ELF-1 (cell line): ENCODE measurements around the gene BRPF1.
"Not testable (repeated sequence)": the region's sequence is repeated elsewhere in the genome, so short reads cannot be mapped to it uniquely, and the experiment has no call there.

Experiments used
- DNase-seq: peaks from one replicate; pipeline ENCODE4 v3.0.0-alpha.2; 2016; ENCODE audit warnings: low read depth, low spot score

BRPF1 gene

DNA sequence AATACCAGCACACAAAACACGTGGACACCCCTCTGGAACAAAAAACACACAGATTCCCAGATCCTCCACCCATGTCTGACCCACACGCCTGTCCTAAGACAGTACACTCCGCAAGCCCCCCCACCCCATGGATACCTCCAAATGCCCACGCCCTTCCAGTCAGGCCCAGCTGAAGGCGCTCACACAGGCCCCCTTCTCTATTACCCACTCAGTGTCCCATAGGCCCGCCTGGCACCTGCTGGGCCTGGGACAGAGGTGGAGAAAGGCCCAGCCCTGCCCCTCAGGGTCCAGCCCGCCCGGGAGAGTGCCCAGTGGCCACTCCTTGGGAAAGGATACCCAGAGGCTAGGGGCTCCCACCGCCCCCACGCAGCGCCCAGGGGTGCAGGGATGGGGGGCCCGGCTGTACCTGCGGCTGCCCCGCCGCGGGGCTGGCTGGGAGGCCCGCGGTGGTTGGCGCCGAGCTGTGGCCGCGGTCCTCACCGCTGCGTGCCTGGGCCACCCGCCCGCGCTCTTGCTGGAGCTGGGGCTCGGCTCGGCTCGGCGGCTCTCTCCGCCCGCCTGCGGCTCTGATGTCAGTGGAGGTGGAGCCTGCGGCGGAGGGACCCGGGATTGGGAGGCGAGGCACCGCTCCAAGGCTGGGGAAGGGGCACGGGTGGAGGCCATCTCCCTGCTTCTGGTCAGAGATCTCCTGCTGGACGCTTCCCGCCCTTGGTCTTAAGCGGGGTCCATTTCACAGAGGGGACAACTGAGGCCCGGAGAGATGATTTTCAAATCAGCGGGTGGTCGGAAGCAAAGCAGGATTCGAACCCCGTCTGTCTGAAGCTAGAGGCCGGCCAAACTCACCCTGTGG is 38.1 kb downstream of the BRPF1 start, which contains the start of gene CAMK1:
TSS of gene CAMK1 (minus strand) at position 522 of the 850 bp plus-strand sequence. CDS start 2,198 bp downstream, outside the sequence.
- peak; percentile 73 for DNase-seq

DNA sequence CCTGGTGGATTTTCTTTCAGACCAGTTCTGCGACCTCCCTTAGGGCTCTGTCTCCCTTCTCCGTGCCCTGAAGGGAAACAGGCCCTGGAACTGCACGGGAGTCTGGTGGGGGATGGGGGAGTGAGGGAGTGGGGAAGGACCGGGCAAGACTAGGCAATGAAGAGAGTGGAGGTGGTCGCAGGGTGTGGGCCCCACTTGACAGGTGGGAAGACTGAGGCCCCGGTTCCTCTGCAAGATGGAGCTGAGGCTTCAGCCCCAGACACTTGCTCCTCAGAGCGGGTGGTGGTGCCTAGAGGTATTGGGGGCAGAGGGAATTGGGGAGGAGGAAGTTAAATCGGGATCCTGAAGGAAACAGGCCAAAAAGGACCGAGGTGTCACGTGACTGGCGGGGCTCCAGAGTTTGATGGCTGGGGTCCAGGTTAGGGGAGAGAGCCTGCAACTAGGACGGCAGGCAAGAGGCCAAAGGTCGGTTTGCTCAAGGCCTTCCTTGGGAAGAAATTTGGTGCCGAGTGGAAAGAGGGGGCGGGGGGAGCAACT is 38.8 kb downstream of the BRPF1 start:
- DNase-seq: no peak

DNA sequence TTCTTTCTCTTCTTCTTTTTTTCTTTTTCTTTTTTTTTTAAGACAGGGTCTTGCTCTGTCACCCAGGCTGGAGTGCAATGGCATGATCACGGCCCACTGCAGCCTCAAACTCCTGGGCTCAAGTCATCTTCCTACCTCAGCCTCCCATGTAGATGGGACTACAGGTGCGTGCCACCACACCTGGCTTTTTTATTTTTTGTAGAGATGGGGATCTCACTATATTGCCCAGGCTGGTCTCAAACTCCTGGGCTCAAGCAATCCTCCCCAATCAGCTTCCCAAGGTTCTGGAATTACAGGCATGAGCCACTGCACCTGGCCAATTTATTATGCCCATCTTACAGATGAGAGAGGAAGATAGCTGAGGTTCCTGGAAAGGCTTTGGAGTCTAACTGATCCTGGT is 39.5 kb downstream of the BRPF1 start:
- not testable (repeated sequence) for DNase-seq

DNA sequence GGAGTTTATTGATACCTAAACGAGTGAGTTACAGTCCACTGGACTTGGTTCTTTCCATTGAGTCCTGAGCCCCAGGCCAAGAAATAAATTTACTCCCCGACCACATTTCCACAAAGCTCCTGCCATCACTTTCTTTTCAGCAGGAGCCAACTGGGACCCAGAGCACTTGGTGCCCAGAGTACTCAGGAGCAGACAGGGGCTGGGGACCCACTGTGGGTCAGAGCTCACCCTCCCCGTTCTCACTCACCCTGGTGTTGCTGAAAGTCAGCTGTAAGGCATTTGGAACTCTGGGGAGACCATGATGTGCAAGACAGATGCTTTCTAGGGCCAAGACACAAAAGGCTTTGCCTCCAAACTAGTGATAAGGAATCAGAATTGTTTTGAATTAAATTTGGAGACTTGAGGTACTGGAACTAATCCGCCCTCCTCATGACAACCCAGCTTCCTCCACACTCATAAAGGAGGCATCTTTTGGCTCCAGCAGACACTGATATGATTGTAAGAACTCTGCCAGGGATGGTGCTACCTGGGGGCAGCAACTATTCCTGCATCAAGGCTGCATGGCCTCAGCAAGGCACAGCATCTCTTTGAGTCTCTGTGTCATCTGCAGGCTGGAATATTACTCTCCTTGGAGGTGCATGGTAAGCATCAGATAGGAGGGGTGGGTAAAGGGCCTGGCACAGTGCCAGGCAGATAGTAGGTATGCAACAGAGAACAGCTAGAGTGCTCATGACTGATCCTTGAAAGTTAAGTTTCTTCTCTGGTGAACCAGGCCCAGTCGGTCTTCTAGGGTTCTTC is 45.6 kb downstream of the BRPF1 start:
- DNase-seq: no peak

GRCh38 chr3:9777694-9778021 is 46.1 kb downstream of the BRPF1 start:
- DNase-seq: no peak

GRCh38 chr3:9778143-9779074 is 46.9 kb downstream of the BRPF1 start:
- no peak for DNase-seq

GRCh38 chr3:9779075-9779593 is 47.6 kb downstream of the BRPF1 start:
- DNase-seq: no peak

GRCh38 chr3:9779721-9780457 is 48.4 kb downstream of the BRPF1 start:
- DNase-seq: no peak

GRCh38 chr3:9780458-9780812 is 48.9 kb downstream of the BRPF1 start:
- DNase-seq: no peak

- no peak for DNase-seq
Measured at GRCh38 chr3:9780910-9781309, 49.4 kb downstream of the BRPF1 start.

DNA sequence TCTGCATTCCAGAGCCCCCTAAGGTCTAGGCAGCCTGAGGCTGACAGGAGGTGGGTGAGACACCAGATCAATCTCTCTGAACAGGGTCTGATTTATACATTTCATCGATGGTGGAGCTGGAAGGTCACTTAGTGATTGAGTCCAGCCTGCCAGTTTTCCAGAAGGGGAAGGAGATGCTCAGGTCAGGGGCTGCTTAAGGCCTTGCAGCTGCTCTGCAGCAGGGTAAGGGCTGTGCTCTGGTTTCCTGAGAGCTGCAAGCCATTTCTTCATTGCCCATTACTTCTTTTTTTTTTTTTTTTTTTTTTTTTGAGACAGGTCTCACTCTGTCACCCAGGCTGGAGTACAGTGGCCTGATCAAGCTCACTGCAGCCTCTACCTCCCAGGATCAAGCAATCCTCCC is 50.0 kb downstream of the BRPF1 start:
- no peak for DNase-seq

DNA sequence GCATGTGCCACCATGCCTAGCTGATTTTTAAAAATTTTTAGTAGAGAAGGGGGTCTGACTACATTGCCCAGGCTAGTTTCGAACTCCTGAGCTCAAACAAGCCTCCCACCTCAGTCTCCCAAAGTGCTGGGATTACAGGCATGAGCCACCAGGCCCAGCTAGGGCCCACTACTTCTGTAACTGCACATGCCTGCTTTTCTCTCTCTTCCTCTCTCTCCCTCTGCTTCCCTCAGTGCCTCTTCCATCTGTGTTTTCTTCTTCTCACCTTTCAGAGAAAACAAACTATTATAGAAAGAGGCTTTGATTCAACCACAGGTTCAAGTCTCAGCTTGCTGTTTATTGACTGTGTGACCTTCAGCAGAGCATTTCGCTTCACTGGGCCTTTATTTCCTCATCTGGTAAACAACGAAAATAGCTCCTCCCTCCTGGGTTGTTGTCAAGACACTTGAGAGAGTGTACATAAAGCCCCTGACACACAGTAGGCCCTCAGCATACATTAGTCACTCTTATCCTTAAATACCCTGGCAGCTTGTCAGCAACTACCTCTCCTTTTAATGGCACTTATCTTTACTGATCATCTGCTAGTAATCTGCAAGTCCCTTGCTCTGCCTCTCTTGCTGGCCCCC is 50.6 kb downstream of the BRPF1 start:
- no peak for DNase-seq

DNA sequence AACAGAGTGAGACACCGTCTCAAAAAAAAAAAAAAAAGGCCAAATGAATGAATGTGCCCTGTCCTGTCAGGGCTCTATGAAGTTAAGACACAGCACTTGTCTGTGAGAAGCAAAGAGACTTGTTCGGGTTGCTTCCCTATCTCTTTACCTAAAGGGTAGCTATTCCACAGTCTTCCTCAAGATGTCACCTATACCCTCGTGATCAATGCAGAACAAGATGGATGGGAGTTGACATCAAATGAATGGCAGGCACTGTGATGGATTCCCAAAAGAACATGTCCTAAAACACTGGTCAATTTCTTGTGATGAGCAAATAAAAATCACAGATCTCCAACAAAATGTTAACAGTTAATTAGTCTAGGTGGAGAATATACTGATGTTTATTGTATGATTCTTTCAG is 51.2 kb downstream of the BRPF1 start:
- no peak for DNase-seq

DNA sequence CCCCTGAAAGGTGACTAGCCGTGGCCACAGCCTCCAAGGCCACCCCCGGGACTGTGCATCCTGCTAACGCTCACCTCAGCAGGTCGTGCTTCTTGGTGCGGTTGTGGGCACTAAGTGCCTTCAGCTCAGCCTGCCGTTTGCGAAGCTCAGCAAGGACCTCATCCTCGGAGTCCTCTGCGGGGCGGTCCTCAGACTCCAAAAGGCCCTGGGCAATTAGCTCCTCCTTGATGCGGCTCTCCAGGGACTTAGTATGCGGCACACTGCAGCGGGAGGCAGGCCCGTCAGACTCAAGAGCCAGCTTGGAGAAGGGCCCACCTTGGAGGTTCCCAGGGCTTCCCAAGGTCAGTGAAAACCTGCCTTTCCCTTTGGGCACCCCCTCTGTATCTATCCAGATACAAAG is 52.4 kb downstream of the BRPF1 start:
- DNase-seq: peak; percentile 37

GRCh38 chr3:9784965-9785364 is 53.4 kb downstream of the BRPF1 start:
- DNase-seq: no peak

DNA sequence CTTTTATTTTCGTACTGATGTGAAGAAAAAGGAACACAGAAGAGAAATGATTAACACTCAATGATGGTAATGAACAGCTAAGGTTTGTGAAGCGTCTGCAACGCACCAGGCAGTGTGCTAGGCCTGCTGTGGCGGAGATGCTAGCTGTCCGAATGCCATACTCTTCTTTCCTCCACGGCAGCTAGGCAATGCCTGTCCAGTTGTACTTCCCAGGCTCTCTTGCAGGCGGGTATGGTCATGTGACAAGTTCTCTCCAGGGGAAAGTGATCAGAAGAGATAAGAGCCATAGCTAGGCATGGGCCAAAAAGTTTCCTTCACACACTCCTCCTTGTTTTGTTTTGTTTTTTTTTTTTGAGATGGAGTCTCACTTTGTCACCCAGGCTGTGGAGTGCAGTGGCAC is 54.1 kb downstream of the BRPF1 start:
- no peak for DNase-seq

GRCh38 chr3:9786209-9786739 is 54.7 kb downstream of the BRPF1 start:
- no peak for DNase-seq

- DNase-seq: no peak
Measured at GRCh38 chr3:9786825-9787669, 55.5 kb downstream of the BRPF1 start.

GRCh38 chr3:9787714-9788113 is 56.2 kb downstream of the BRPF1 start:
- no peak for DNase-seq
